Astrocyte of the spinal cord (primary cell): ENCODE results near the gene BCKDK.
"Not testable (repeated sequence)": the region's sequence is repeated elsewhere in the genome, so short reads cannot be mapped to it uniquely, and the experiment has no call there.

Experiments
- DNase-seq: peaks from one replicate; pipeline ENCODE4 v3.0.0; 2011; ENCODE audit warnings: low read depth, low spot score
- H3K4me3 ChIP-seq: 2 replicates; pipeline ENCODE4 v1.5.1; 2011; ENCODE audit warnings: low read depth, mild to moderate bottlenecking, low read length, moderate library complexity
- in situ Hi-C: cut with HindIII; loops from 2 replicates; pipeline ENCODE4 v1.10.0; 2017; ENCODE audit warnings: low sequenced_read_pairs
- TF ChIP-seq, protein P1 (sequence below): IDR thresholded peaks from 2 replicates; pipeline ENCODE4 v1.5.1; 2012; ENCODE audit warnings: low read depth, mild to moderate bottlenecking, low read length, inconsistent platforms

Gene BCKDK

GRCh38 chr16:31148896-31149295, 40.7 kb downstream of the BCKDK start:
- TF ChIP-seq, protein P1, sequence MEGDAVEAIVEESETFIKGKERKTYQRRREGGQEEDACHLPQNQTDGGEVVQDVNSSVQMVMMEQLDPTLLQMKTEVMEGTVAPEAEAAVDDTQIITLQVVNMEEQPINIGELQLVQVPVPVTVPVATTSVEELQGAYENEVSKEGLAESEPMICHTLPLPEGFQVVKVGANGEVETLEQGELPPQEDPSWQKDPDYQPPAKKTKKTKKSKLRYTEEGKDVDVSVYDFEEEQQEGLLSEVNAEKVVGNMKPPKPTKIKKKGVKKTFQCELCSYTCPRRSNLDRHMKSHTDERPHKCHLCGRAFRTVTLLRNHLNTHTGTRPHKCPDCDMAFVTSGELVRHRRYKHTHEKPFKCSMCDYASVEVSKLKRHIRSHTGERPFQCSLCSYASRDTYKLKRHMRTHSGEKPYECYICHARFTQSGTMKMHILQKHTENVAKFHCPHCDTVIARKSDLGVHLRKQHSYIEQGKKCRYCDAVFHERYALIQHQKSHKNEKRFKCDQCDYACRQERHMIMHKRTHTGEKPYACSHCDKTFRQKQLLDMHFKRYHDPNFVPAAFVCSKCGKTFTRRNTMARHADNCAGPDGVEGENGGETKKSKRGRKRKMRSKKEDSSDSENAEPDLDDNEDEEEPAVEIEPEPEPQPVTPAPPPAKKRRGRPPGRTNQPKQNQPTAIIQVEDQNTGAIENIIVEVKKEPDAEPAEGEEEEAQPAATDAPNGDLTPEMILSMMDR: no peak
- in situ Hi-C loops: no loop called here
- DNase-seq: no peak
- no peak overlapping the region for H3K4me3 ChIP-seq

GRCh38 chr16:31149332-31149731, 41.1 kb downstream of the BCKDK start:
- TF ChIP-seq, protein P1: no peak
- in situ Hi-C loops: no loop called here
- H3K4me3 ChIP-seq: no peak overlapping the region
- DNase-seq: no peak

DNA sequence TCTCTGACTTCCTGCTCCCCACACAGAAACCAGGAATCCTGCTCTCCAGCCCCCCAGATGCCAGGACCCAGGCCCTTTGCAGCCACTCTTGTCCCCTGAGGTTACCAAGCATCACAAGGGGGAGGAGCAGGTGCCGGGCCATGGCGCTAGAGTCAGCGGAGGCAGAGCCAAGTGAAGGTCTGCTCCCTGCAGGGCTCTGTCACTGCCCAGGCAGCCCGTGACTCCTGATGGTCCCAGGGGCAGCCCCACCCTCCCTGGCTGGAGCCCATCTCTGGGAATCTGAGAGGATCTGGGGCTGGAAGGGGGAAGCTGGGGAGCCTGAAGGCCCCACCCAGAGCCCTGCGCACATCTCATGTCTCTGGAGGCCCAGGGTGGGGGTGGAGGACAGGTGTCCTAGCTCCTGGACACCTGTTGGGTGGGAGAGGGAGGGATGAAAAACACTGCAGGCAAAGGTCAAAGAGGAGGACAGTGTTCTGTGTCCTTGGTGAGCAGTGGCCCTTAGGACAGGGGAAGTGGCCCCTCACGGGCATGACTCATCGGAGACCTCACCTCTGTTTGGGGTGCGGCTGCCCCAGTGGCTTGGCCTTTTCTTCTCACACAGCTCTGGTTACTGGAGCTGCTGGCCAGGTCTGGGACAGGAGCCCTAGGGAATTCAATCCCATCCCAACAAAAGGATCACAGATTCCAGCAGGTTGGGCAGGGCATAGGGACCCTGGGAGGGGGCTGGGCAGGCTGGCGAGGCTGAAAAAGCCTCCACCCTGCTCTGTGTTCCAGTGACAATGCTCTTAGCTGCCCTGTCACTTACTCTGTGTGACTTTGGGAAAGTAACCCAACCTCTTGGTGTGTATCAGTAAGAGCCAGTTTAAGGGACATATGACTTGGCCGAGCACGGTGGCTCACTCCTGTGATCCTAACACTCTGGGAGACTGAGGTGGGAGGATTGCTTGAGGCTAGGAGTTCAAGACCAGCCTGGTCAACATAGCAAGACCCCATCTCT, 42.0 kb downstream of the BCKDK start, which contains the start of gene PRSS36:
Gene PRSS36 (minus strand): TSS at position 173 of the 997 bp plus-strand sequence. CDS start 31 bp downstream, at position 142.
- TF ChIP-seq, protein P1: no peak
- in situ Hi-C loops: no loop called here
- DNase-seq: no peak
- no peak within 1 kb of the TSS for H3K4me3 ChIP-seq

DNA sequence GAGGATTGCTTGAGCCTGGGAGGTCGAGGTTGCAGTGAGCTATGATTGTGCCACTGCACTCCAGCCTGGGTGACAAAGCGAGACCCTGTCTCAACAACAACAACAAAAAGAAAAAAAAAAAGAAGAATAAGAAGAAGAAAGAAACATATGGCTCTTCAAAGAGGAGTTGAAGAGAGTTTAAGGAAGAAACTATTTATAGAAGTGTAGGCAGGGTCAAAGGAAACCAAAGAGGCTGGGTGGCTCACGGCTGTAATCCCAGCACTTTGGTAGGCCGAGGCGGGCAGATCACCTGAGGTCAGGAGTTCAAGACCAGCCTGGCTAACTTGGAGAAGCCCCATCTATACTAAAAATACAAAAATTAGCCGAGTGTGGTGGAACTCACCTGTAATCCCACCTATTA, 42.8 kb downstream of the BCKDK start:
- not testable (repeated sequence) for DNase-seq

DNA sequence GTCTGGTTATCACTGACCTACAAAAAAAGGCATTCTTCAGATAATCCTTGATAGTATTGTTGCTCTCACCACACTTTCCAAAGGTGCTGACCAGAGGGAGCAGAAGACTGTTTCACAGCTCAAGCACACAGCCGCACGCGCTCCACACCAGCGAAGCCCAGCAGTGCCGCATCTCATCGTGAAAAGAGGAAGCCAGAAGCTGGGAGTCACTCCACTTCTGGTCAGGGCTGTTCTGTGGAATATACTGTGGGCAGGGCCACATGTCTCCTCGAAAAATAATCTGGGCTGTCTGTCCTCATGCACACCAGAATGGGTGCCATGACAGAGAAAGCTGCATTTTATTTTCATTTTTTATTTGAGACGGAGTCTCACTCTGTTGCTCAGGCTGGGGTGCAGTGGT, 49.0 kb downstream of the BCKDK start:
- TF ChIP-seq, protein P1: no peak
- in situ Hi-C loops: no loop called here
- H3K4me3 ChIP-seq: no peak overlapping the region
- no peak for DNase-seq

More for the DNA sequence above, 42.8 kb downstream of the BCKDK start:
- in situ Hi-C loops, H3K4me3 ChIP-seq: not testable (repeated sequence)
